HG02610 (cell line): Measurements from ENCODE around the gene MSH2.
"Not testable (repeated sequence)": the region's sequence is repeated elsewhere in the genome, so short reads cannot be mapped to it uniquely, and the experiment has no call there.

ENCODE experiments used
- ATAC-seq: cut with Tn5 transposase; IDR thresholded peaks from one replicate; pipeline ENCODE4 v1.9.1; 2021; ENCODE audit warnings: mild to moderate bottlenecking, moderate library complexity; ENCODE audit not compliant: unreplicated experiment

Gene MSH2

GRCh38 chr2:47406649-47407330, 3.8 kb downstream of the MSH2 start:
- not testable (repeated sequence) for ATAC-seq

- ATAC-seq, result not testable (repeated sequence)
Measured at GRCh38 chr2:47407976-47408375, 5.0 kb downstream of the MSH2 start.

- ATAC-seq, result no peak
Measured at GRCh38 chr2:47414682-47415458, 11.9 kb downstream of the MSH2 start.

GRCh38 chr2:47420214-47420613, 17.3 kb downstream of the MSH2 start:
- ATAC-seq, result no peak

- not testable (repeated sequence) for ATAC-seq
Measured at GRCh38 chr2:47420683-47421082, 17.7 kb downstream of the MSH2 start.

- ATAC-seq, result no peak
Measured at GRCh38 chr2:47422016-47422415, 19.1 kb downstream of the MSH2 start.

GRCh38 chr2:47422560-47422959, 19.6 kb downstream of the MSH2 start:
- ATAC-seq, result no peak

- ATAC-seq, result no peak
Measured at GRCh38 chr2:47426786-47427185, 23.8 kb downstream of the MSH2 start.

- no peak for ATAC-seq
Measured at GRCh38 chr2:47429795-47430194, 26.8 kb downstream of the MSH2 start.

- not testable (repeated sequence) for ATAC-seq
Measured at GRCh38 chr2:47433006-47433405, 30.1 kb downstream of the MSH2 start.

- not testable (repeated sequence) for ATAC-seq
Measured at GRCh38 chr2:47433445-47433844, 30.5 kb downstream of the MSH2 start.

- ATAC-seq, result no peak
Measured at GRCh38 chr2:47437287-47437686, 34.3 kb downstream of the MSH2 start.

- no peak for ATAC-seq
Measured at GRCh38 chr2:47438106-47438505, 35.1 kb downstream of the MSH2 start.

GRCh38 chr2:47438783-47439182, 35.8 kb downstream of the MSH2 start:
- no peak for ATAC-seq

GRCh38 chr2:47451790-47452189, 48.8 kb downstream of the MSH2 start:
- no peak for ATAC-seq

GRCh38 chr2:47452761-47453160, 49.8 kb downstream of the MSH2 start:
- ATAC-seq, result no peak

- ATAC-seq, result not testable (repeated sequence)
Measured at GRCh38 chr2:47454818-47455217, 51.9 kb downstream of the MSH2 start.

GRCh38 chr2:47455411-47455810, 52.5 kb downstream of the MSH2 start:
- no peak for ATAC-seq

- ATAC-seq, result no peak
Measured at GRCh38 chr2:47456851-47457250, 53.9 kb downstream of the MSH2 start.

GRCh38 chr2:47457268-47457667, 54.3 kb downstream of the MSH2 start:
- no peak for ATAC-seq

- ATAC-seq, result no peak
Measured at GRCh38 chr2:47459021-47459420, 56.1 kb downstream of the MSH2 start.

- no peak for ATAC-seq
Measured at GRCh38 chr2:47460766-47461165, 57.8 kb downstream of the MSH2 start.
